Activated CD4-positive, CD25-positive, alpha-beta regulatory T cell treated with anti-CD3 and anti-CD28 coated beads, Interleukin-2, amount 50 U/mL, for 16 hours (primary cell): ENCODE data around the gene ASXL1.
"Not testable (repeated sequence)": the region's sequence is repeated elsewhere in the genome, so short reads cannot be mapped to it uniquely, and the experiment has no call there.

ENCODE experiments used
- DNase-seq: peaks from one replicate; pipeline ENCODE4 v3.0.0-alpha.2; 2020; ENCODE audit warnings: low read depth, low spot score

ASXL1 gene

GRCh38 chr20:32337937-32338661, 20.0 kb upstream of the ASXL1 start:
- no peak for DNase-seq

GRCh38 chr20:32338665-32339064, 19.5 kb upstream of the ASXL1 start:
- DNase-seq: no peak

DNA sequence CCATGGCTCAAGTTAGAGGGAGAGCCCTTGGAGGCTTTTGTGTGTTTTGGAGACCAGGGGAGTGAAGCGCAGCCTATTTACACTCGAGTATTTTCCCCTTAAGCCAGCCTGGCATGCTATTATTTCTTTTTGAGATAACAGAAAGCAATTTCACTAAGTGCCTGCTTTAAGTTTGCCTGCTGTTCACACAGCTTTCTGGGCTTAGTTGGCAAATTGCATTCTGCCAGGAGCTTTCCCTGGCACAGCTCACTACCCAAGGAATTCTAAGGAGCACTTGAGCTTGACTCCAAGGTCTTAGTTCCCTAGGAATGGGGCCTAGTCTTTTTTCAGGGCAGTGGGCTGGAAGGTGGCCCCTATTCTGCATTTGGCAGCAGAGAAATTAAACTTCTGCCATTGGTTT, 19.0 kb upstream of the ASXL1 start:
- DNase-seq: no peak

DNA sequence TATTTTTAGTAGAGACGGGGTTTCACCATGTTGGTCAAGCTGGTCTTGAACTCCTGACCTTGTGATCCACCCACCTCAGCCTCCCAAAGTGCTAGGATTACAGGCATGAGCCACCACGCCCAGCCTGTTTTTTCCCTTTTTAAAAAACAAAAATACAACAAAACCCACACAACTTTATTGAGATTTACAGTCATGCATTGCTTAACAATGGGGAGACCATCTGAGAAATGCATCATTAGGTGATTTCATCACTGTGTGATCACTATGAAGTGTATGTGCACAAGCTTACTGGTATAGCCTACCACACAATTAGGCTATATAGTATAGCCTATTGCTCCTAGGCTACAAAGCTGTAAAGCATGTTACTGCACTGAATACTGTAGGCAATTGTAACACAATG, 17.1 kb upstream of the ASXL1 start:
- DNase-seq: not testable (repeated sequence)

DNA sequence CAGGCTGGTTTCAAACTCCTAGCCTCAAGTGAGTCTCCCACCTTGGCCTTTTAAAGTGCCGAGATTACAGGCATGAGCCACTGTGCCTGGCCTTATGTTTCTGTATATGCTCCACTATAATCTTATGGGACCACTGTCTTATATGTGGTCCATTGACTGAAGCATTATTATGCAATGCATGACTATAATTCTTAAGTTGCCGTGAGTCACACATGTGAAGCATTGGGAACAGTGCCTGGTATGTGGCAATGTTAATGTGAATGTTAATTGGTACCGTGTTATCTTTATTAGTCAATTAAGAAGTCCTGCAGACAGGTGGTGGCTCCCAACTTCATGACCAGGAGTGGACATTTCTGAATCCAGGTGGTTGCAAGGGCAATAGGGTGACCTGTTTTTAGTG, 14.7 kb upstream of the ASXL1 start:
- DNase-seq: no peak

GRCh38 chr20:32344835-32345506, 13.2 kb upstream of the ASXL1 start:
- no peak for DNase-seq

DNA sequence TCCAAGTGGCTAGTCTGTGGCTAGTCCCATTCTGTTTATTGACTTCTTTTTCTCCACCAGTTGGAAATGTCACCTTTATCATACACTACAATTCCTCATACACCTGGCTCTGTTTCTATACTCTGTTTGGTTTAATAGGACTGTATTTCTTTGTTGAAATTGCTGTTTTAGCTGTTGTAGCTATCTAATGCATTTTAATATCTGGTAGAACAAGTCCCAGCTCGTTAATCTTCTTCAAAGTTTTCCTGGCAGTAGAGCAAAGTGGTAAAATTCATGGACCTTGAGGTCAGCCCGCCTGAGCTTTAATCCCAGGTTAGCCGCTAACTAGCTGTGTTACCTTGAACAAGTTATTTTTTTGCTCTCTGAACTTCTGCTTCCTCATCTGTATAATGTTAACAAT, 9.9 kb upstream of the ASXL1 start:
- no peak for DNase-seq

DNA sequence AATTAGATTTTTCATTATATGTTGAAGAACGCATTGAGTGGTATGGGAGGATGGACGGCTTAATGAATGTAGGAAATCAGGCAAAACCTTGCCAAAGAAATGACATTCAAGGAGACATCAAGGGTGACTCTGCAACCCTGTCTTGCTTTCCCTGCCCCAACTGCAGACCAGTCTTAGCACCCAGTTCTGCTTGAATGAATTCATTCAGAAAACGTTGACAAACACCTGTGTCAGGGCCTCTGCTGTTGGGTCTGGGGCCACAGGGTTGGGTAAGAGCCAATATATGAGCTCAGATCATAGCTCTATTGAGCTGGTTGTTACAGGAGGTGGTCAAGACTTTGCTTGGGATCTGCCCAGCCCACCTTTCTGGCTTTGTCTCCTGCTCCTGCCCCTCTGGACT, 7.7 kb upstream of the ASXL1 start:
- DNase-seq: no peak

DNA sequence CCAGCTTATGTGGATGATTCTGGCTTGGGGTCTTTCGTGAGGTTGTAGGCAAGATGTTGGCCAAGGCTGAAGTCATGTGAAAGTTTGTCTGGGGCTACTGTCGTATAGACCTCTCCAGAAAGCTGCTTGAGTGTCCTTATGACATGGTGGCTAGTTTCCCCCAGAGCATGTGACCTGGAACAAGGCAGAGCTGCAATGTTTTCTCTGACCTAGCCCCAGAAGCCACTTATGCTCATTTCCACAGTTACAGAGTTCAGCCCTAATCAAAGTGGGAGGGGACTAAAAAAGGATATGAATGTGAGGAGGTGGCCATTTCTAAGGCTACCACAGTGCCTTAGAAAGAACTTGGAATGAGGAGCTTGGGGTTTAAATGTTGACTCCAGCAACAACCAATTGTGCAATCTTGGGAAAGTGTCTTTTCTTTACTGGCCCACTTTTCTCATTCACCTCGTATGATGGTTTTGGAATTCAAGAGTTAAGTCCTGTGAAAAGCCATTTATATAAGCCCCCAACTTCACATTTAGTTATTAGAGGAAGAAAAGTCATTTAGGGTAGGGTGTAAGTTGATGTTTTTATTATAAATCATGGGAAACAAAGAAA, 5.9 kb upstream of the ASXL1 start:
- no peak for DNase-seq

DNA sequence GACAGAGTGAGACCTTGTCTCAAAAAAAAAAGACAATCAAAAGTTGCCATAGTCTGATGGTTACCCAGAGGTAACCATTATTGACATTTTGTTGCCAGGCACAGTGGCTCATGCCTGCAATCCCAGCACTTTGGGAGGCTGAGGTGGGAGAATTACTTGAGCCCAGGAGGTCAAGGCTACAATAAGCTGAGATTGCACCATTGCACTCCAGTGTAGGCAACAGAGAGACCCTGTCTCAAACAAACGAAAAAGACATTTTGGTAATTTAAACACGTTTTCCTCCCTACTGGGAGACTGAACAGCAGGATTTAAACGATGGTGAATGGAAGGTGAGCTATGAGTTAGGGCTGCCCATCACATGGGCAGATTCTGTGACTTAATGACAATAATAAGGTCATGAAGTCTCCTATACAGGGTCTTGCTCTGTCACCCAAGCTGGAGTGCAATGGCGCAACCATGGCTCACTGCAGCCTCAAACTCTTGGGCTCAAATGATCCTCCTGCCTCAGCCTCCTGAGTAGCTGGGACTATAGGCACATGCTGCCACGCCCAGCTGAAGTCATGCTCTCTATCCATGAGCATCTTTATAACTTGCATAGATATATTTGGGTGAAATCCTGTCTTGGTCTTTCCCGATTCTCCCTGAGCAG, 4.2 kb upstream of the ASXL1 start:
- DNase-seq: no peak

DNA sequence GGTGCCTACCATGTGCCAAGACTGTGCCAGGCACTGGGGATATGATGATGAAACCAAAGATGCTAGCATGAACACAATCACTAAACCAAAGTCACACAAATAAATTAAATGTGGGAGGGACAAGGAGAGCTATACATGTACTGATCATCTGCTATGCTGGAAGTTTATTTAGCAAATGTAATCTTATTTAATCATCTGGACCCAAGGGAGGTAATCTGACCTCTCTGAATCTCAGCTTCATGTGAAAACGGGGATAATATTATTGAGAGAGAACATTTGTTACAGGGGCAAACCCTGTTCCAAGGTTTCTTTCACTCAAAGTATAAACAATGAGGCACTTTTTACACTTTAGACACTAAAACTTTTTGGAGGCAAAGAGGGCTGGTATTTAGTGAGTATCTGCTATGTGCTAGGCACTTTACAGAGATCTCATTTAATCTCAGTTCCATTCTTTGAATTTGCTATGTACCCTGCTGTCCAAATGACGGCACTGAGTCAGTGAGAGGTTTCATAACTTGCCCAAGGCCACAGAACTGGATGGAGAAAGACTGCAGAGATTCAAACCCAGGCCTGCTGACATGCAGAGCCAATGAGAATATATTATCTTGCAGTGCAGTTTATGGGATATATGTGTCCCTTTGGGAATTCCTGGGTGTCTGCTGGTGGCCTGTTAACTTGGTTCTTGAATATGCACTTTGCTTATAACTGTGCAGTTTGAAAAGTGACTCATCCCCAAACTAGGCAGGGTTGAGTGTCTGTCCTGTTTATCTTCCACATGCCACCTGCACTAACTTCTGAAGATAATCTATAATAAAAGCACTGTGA, 3.3 kb upstream of the ASXL1 start:
- DNase-seq: no peak

DNA sequence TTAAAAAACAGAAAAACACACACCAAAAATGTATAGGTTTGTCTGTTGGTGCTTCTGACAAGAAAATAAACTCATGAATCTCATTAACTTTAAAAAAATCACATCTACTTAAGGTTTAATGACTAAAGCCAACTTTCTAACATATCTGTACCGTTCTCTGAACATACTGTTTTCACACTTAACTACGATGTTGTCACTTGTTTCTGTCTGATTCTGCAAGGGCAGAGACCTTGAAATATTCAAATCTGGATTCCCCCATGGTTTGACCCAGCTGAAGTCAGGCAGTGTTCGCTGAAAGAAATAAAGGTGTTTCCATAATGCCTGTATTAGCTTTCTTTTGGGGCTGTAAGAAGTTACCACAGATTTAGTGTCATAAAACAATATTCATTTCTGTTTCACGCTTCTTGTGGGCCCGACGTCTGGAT, 2.7 kb upstream of the ASXL1 start:
- no peak for DNase-seq

DNA sequence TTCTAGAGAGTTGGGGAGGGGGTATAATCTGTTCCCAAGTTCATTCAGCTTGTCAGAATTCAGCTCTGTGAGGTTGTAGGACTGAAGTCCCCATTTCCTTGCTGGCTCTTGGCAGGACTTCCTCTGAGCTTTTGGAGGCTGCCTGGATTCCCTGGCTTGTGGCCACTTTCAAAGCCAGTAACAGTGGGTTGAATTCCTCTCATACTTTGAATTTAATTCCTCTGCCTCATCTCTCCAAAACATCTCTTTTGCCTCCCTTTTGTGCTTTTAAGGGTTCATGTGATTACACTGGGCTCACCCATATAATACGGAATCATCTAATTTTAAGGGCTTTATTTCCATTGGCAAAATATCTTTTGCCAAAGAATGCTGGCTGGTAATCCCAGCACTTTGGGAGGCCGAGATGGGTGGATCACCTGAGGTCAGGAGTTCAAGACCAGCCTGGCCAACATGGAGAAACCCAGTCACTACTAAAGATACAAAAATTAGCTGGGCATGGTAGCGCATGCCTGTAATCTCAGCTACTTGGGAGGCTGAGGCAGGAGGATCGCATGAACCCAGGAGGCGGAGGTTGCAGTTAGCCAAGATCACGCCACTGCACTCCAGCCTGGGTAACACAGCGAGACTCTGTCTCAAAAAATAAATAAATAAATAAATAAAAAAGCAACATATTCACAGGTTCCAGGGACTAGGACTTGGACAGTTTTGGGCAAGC, 2.1 kb upstream of the ASXL1 start:
- not testable (repeated sequence) for DNase-seq

DNA sequence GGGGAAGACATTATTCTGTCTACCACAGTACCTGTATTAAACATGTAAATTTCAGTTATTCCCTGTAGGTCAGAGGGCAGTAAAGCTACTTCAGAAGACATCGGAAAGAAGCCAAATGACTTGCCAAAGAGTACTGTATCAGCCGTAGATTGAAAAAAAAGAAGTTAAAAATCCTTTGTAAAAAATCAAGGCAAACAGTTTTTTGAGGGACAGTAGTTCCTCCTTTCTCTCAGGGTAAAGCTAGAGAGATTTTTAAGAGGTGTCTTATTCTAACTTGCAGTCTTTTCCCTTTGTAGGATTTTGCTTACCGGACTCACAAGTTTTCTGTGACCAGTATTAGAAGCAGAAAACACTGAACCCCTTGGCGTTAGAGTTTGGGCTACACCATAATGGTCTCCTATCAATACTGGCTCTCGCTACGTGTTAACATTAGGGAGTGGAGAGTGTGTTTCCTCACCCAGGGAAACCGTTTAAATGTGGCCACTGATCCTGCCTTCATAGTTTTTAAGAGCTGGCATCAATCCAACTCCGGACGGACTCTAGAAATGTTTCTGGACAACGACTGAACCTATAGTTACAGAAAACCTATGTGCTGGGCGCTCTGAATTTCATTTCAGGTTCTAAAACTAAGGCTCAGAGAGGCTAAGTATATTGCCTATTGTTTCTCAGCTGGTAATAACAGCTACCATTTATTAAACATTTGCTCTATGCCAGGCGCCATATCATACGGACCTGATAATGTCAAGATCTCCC, 1.3 kb upstream of the ASXL1 start:
- DNase-seq: no peak

GRCh38 chr20:32357375-32357868, 709 bp upstream of the ASXL1 start:
- no peak for DNase-seq

DNA sequence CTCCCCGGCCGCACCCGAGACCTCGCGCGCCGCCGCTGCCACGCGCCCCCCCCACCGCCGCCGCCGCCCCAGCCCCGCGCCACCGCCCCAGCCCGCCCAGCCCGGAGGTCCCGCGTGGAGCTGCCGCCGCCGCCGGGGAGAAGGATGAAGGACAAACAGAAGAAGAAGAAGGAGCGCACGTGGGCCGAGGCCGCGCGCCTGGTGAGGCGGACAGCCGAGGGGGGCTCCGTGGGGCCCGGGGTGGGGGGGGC, 426 bp downstream of the ASXL1 start:
- no peak for DNase-seq

DNA sequence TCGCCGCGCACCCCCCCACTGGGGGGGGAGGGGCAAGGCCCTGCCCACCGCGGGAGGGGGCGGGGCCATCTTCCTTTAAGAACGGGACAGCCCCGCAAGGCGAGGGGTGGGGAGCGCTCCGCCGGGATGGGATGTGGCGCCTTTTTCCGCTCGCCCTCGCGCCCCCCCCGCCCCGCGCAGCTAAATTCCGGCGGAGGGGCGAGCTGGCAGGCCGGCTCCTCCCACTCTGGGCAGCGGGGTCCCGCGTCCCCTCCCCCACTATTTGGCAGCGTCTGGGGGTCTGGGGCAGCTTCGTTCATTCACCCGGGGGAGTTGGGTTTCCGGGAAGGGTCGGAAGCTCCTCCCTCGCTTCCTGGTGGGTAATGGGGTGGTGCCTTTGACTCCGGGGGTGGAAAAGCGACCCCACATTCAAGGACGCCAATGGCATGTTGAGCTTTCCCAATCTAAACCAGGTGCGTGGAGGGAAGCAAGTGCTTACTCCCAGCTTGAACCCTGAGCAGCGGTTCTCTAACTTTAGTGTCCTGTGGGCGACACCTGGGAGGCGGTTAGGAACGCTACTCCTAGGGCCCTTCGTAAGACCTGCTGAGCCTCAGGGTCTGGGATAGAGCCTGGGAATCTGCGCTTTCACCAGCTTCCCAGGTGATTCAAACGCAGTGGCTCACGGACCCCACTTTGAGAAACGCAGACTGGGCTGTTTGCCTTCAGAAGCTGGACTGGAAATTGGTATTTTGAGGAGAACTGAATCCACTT, 927 bp downstream of the ASXL1 start:
- peak; percentile 61 for DNase-seq

DNA sequence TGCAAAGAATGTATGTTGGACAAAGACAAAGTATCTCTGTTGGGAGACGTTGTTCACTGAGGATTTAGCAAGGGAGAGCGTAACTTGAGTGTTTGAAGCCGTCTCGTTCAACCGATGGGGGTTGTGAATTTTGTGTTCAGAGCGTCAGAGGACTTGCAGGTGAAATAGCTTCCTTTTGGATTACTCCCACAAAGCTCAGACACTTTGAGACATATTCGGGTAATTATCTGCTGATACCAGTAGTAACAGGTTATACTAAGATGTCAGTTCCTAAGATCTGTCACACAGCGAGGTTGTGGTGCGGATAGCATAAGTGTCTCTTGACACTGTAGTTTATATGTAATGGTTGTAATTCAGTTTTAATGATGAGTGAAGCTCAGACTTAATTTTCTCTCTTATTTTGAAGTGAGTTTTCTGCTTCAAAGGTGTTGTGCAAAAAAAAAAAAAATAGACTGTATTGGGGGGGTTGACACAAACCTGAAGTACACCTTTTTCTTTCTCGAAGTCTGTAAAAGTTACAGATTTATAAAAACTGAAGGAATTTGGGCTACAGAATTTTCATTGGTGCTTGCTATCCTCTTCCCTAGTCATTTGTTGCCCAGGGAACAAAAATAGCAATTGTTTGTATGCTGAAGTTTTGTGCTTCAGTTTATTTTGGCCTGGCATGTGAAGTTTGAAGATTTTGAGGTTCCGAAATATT, 1.7 kb downstream of the ASXL1 start:
- DNase-seq: no peak

DNA sequence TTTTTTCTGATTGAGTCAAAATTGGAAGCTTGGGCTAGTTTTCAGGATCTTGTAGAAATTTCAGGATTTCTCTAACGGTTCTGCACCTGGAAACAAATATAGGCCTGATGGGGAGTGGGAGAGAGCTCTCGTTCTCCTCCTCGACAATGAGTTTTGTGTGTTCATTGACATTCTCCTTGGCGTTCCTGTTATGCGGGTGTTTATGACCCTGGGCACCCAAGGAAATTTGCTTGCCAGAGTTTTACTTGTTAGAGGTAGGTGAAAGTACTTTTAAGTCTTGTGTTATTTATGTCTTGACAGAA, 2.2 kb downstream of the ASXL1 start:
- DNase-seq: no peak
